ENCODE data around the gene KCNA3.

KCNA3 gene

DNA sequence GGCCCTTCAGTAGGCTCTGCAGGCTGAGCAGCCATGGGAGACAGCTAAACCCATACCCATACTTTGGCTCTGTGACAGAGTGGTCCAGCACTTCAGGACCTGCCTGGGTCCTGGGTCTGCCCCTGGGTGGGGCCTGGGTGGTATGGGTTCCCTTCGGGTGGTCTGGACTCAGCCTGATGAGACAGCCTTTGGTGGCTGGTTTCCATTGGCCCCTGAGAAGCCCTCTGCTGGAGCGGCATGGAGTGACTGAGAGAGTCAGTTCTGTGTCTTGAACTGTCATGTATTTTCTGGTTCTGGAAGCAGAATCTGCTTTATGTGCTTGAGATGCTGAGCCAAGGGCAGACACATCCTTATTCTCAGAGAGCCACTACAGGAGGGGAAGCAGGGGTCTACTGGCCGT lies 37.3 kb downstream of the KCNA3 start:
- no peak for DNase-seq

DNA sequence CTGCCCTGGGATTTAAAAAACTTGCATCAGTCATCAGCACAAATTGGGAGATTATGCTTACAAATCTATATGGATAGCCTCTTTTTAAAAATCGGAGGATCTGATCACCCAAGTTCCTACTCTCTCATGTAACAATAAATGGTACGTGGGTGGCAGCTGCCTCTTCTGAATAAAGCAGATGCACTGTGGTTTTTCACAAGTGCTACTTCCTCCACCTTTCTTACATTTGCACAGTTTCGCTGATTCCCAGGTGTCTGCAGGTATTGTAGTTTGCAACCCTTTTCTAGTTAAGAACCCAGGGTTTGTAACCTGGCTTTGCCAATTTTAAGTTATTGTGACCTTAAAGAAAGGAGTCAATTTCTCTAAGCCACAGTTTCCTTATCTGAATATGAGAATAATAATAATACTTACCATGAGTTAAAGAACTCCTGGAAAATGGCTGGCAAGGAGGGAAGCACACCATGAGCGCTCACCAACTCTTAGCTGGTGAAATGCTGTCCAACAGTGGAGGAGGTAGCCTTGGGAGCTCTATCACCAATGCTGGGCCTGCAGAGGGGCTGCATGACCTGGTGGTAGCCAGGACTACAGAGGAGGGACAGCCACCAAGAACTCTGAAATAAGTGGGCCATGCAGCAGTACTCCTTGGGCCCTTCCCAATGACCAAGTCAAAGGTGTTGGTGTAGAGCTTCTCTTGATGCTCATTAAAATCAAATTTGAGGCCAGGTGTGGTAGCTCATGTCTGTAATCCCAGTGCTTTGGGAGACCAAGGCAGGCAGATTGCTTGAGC lies 38.4 kb downstream of the KCNA3 start:
- DNase-seq: no peak

GRCh38 chr1:110635434-110635833 lies 39.3 kb downstream of the KCNA3 start:
- DNase-seq: no peak

DNA sequence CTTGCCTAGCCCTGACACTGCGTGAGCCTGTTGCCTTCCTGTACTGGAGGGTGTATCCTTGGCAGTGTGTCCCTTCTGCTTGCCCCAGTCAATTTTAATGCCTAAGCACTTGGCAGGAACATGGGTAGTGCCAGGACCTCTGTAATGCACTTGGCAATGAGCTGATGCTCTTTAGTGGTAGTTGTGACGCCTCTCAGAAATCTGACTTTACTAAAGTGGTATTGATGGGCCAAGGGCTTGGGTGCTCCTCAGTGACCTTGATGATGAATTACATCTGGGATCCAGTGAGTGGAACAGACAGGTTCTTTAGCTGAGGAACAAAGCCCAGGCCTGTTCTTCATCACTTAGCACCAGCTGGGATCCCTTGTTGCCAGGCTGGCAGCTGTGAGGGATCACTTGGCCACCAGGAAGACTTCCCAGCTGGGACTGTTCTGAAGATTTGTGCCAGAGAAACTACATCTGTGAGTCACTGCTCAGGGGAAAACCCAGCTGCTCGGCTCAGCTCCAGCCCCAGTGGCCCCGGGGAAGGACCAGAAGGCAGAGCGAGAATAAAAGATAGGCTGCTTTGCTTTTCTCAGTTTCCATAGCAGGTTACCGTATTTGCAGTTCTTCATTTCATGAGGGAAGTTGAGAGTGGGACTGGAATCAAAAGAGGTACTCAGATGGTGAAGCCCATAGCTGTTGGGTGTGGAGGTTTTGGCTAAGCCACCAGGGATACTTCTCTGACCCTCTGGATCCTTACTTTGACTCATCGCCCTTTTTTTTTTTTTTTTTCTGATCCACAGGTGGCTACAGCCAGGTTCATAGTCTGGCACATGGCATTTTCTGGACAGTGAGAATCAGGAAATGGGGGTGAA lies 40.1 kb downstream of the KCNA3 start:
- DNase-seq: no peak

- DNase-seq: no peak
Observed at GRCh38 chr1:110634086-110634454, 40.7 kb downstream of the KCNA3 start.

DNA sequence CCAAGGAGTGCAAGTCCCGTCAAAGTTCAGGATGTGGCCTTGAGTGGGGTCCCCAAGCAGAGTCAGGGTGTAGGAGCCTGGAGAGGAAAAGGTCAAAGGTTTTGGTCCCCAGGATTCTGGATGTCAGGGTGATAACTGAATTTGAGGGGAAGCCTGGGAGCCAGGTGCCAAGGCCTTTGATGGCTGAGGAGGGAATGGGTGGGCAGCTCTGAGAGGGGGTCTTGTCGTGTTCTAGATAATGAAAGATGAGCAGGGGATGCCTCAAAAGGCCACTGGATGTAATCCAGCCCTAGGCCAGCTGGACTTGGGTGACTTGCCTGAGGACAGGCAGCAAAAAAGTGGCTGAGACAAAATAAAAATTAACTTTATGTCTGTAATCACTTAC lies 41.1 kb downstream of the KCNA3 start:
- DNase-seq: no peak

- no peak for DNase-seq
Observed at GRCh38 chr1:110631836-110632620, 42.7 kb downstream of the KCNA3 start.

GRCh38 chr1:110630839-110631663 lies 43.7 kb downstream of the KCNA3 start:
- DNase-seq: peak; percentile 49

GRCh38 chr1:110628323-110629105 lies 46.2 kb downstream of the KCNA3 start:
- no peak for DNase-seq

GRCh38 chr1:110627764-110628163 lies 47.0 kb downstream of the KCNA3 start:
- no peak for DNase-seq

- DNase-seq: no peak
Observed at GRCh38 chr1:110626889-110627288, 47.9 kb downstream of the KCNA3 start.
